Right lobe of liver (tissue), 6 donors: Measurements from ENCODE around the gene TMEM134. TPM values are rescaled to one million over a fixed set of nuclear protein-coding genes. Genes with fewer than 3 reads are reported as not detected.

Source experiments
- ATAC-seq, 4 donors: fragments of 200-7000 bp; cut with Tn5 transposase; one replicate each; pipeline ENCODE4 v1.9.1; 2020; ENCODE audit warnings: mild to moderate bottlenecking in 4 of 4, moderate library complexity in 4 of 4
- DNase-seq, 3 donors: peaks; one replicate each; pipeline ENCODE4 v3.0.0-alpha.2; 2020
- H3K27ac ChIP-seq, 3 donors: fragments of 200-600 bp; one replicate each; pipeline ENCODE4 v1.8.0; 2022
- H3K27me3 ChIP-seq, 2 donors: fragments of 200-600 bp; one replicate each; pipeline ENCODE4 v1.8.0; 2022
- H3K36me3 ChIP-seq, 4 donors: fragments of 200-600 bp; sonication (generic) in 1 of 4; one replicate each; pipeline versions ENCODE4 v1.5.1 to v1.8.0; 2017 to 2022; ENCODE audit warnings: control low read depth in 1 of 4
- H3K4me1 ChIP-seq, 4 donors: fragments of 200-600 bp; sonication (generic) in 1 of 4; one replicate each; pipeline versions ENCODE4 v1.5.1 to v1.8.0; 2017 to 2022; ENCODE audit warnings: control low read depth in 1 of 4
- H3K4me3 ChIP-seq, 3 donors: fragments of 200-600 bp; one replicate each; pipeline ENCODE4 v1.8.0; 2022
- H3K9me3 ChIP-seq, 4 donors: fragments of 200-600 bp; sonication (generic) in 1 of 4; one replicate each; pipeline versions ENCODE4 v1.5.1 to v1.8.0; 2017 to 2022; ENCODE audit warnings: control low read depth in 1 of 4
- POLR2A ChIP-seq: fragments of 450-650 bp; IDR thresholded peaks from one replicate; pipeline ENCODE4 v1.6.1; 2017; ENCODE audit warnings: antibody characterized with exemption, mild to moderate bottlenecking
- WGBS: methylation state at CpG from one replicate; pipeline ENCODE4 v1.1.6; 2018; ENCODE audit warnings: low coverage, low lambda C conversion rate; ENCODE audit not compliant: insufficient coverage; ENCODE audit errors: missing lambda C conversion rate; 5-methylcytosine and 5-hydroxymethylcytosine counted together
- intact Hi-C, 2 donors: fragments of 100-400 bp; cut with DNase I; formaldehyde crosslinking; loops; one replicate each; pipeline versions ENCODE4 v1.11.2 to v1.14.1; 2022
- total RNA-seq, 6 experiments: library from RNA; depleted of rRNA in 2 of 6; stranded (reverse); fragments of >200 nt in 2 of 6; fragmentation: NEBNext Ultra II Directional in 3 of 6; extraction: Animal tissue kit (Norgen Biotek cat#: 25700) in 3 of 6; gene quantifications; one replicate each; pipeline versions ENCODE4 v1.1.0 to v1.2.4, GENCODE V29; 2016 to 2023
- TF ChIP-seq, protein P1 (sequence below), 4 donors: fragments of 200-600 bp in 3 of 4; fragments of 450-650 bp in 1 of 4; IDR thresholded peaks; one replicate each; pipeline versions ENCODE4 v1.5.1 to v1.8.0; 2016 to 2022; ENCODE audit warnings: antibody characterized with exemption in 4 of 4, mild to moderate bottlenecking in 2 of 4
- donor health status: DM: no; HTN: yes; CAD: no.
- donor health status: DM: no; HTN: no; CAD: no.
- donor health status: DM: no; HTN: no; CAD: no.
- donor health status: DM: no; HTN: yes; CAD: no.
- donor health status: DM: no; HTN: yes; CAD: no.

TMEM134 gene
- total RNA-seq, 6 experiments from 2014 or later = 29.1 to 133 (median 40.9) TPM

DNA sequence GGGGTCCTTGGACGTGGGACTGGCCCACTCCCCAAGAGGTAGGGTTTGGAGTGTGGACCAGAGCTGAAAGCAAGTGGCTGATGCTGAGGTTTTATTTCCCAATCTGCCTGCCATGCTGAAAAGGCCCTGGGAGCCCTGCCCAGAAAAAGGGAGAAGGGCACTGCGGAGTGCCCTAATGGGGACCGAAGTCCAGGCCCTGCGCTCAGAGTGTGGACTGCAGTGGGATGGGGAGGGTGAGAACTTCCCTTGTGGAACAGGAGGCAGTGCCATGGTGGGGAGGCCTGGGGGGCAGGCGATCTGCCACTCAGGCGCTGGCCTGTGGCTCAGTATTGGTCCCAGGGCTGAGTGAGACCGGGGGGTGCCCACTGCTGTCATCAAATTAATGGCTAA lies 20.8 kb downstream of the TMEM134 start:
- Histone ChIP-seq H3K4me1 (peaks cover 0 to 21% (median 0%) of the 10 kb centered on the region in 4 donors), H3K27me3 (no peaks in the 10 kb centered on the region), H3K36me3 (no peaks in the 10 kb centered on the region), H3K27ac (peak overlapping the region in 1 of 3 donors; percentile 8), H3K4me3 (no peak overlapping the region), H3K9me3 (no peaks in the 10 kb centered on the region)
- TF ChIP-seq POLR2A = no peak
- TF ChIP-seq, protein P1, sequence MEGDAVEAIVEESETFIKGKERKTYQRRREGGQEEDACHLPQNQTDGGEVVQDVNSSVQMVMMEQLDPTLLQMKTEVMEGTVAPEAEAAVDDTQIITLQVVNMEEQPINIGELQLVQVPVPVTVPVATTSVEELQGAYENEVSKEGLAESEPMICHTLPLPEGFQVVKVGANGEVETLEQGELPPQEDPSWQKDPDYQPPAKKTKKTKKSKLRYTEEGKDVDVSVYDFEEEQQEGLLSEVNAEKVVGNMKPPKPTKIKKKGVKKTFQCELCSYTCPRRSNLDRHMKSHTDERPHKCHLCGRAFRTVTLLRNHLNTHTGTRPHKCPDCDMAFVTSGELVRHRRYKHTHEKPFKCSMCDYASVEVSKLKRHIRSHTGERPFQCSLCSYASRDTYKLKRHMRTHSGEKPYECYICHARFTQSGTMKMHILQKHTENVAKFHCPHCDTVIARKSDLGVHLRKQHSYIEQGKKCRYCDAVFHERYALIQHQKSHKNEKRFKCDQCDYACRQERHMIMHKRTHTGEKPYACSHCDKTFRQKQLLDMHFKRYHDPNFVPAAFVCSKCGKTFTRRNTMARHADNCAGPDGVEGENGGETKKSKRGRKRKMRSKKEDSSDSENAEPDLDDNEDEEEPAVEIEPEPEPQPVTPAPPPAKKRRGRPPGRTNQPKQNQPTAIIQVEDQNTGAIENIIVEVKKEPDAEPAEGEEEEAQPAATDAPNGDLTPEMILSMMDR (IDR thresholded peaks at IDR 0.05) = no peak
- ATAC-seq = peak; percentile 67 to 76 (median 73)
- intact Hi-C loops = no loop called here
- peak; percentile 73 to 86 (median 82) for DNase-seq
- WGBS = 58% methylated on average over 6 of the region's 7 CpGs

DNA sequence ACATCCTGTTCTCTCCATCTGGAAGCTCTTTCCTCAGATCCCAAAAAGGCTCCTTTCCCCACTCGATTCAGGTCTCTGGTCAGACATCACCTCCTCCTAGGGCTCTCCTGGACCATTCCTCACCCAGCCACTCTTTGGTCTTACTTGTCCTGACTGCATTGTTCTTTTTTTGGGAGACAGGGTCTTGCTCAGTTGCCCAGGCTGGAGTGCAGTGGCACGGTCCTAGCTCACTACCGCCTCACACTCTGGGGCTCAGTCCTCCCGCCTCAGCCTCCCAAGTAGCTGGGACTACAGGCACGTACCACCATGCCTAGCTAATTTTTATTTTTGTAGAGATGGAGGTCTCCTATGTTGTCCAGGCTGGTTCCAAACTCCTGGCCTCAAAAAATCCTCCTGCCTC lies 23.5 kb downstream of the TMEM134 start:
- intact Hi-C loops = no loop called here
- Histone ChIP-seq H3K4me3 (no peak overlapping the region), H3K4me1 (peaks cover 0 to 28% (median 0%) of the 10 kb centered on the region in 4 donors), H3K36me3 (no peaks in the 10 kb centered on the region), H3K9me3 (no peaks in the 10 kb centered on the region), H3K27ac (no peak overlapping the region), H3K27me3 (no peaks in the 10 kb centered on the region)
- 65% methylated on average over 4 of the region's 5 CpGs for WGBS
- TF ChIP-seq POLR2A = no peak
- TF ChIP-seq, protein P1 (IDR thresholded peaks at IDR 0.05) = no peak
- ATAC-seq = no peak
- DNase-seq = no peak

DNA sequence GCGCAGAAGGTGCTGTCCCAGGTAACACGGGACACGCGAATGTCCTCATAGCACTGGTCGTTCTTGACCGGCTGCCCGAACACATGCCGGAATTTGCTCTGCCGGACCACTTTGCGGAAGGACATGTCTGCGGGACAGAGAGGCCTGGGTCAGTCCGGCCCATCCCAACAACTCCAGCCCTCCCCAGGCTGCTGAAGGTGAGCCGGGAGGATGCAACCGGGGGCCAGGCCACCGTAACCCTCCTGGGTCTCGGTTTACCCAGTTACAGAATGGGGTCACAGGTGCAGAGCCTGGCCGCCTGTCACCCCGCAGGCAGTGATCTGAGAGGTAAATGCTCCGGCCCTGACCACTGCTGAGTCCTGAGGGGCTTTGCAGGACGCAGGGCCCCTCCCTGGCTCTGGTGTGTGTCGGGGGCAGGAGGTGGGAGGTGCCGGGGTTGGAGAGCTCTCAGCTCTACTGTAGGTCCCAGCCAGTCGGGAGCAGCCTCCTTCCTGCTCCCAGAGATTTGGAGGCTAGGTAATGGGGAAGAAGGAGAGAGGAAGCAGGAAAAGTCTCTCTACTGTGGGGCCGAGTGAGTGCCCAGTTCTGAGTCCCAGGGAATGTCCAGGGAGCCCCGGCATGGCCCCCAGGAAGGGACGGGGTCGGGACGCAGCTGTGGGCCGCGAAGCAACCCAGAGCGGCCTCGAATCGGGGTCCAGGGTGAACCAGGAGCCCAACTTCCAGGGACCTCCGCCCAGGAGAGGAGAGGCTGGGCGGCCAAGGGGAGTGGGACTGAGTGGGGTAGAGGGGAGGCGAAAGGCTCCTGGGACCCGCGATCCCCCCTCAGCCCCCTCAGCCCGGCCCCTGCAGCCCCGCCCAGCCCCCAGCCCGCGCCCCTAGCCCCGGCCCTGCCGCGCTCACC lies 26.3 kb downstream of the TMEM134 start:
- H3K9me3 ChIP-seq = no peaks in the 10 kb centered on the region
- 8% methylated on average over 7 of the region's 45 CpGs for WGBS
- H3K4me3 ChIP-seq = peak overlapping the region; percentile 80 to 92 (median 88)
- peaks cover 0 to 20% (median 0%) of the 10 kb centered on the region in 4 donors for H3K4me1 ChIP-seq
- H3K27ac ChIP-seq = peak overlapping the region; percentile 69 to 86 (median 76)
- ATAC-seq (peak in 2 of 4 donors; percentile 0 to 1), DNase-seq (no peak)
- intact Hi-C loops = no loop called here
- TF ChIP-seq, protein P1 (IDR thresholded peaks at IDR 0.05) = no peak
- TF ChIP-seq POLR2A = no peak
- H3K27me3 ChIP-seq = no peaks in the 10 kb centered on the region
- peaks cover 0 to 4% (median 0%) of the 10 kb centered on the region in 4 donors for H3K36me3 ChIP-seq

DNA sequence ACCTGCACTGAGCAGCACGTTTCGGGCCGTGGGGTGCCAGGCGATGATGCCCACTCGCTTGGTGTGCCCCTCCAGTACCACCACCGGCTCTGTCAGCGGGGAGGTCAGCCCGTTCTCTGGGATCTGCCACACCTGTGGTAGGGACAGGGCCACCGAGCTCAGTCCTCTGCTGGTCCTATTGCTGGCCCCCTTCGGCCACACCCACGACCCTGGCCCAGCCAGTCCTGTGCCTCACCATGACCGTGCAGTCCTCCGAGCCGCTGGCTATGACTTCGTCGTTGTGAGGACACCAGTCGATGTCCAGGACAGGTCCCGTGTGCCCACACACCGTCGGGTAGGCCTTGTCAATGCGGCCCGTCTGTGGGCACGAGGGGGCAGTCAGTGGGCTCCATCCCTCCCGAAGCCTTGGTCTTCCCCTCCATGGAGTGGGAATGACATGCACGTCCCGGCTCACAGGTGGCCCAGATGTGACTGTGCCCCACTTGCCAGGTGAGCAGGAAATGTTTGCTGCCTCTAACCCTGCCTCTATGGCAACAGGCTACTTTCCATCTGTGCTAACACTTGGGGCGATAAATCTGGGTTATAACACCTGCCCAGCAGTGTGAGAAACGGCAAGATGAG lies 27.2 kb downstream of the TMEM134 start:
- Histone ChIP-seq H3K9me3 (no peaks in the 10 kb centered on the region), H3K27ac (no peak overlapping the region), H3K4me1 (peaks cover 0 to 15% (median 0%) of the 10 kb centered on the region in 4 donors), H3K36me3 (peaks cover 0 to 7% (median 0%) of the 10 kb centered on the region in 4 donors), H3K27me3 (no peaks in the 10 kb centered on the region), H3K4me3 (no peak overlapping the region)
- ATAC-seq (no peak), DNase-seq (no peak)
- WGBS = no CpG with 5 or more reads among the region's 28 CpGs
- intact Hi-C loops = no loop called here
- TF ChIP-seq POLR2A = no peak
- TF ChIP-seq, protein P1 (IDR thresholded peaks at IDR 0.05) = no peak
